Occipital lobe (tissue), 2 donors: ENCODE data around the gene COL27A1. TPM values are rescaled to one million over a fixed set of nuclear protein-coding genes. Genes with fewer than 3 reads are reported as not detected.

Experiments
- DNase-seq: peaks from one replicate; lab custom pipeline; 2025; lab: John Stamatoyannopoulos, UW
- total RNA-seq: library from RNA; depleted of rRNA; stranded (reverse); fragments of >200 nt; gene quantifications from one replicate; pipeline ENCODE4 v1.2.3, GENCODE V29; 2014

COL27A1 gene
- total RNA-seq, 1 donor from 2014 or later: 1.4 TPM

GRCh38 chr9:114203410-114204140 is 48.2 kb downstream of the COL27A1 start:
- no peak for DNase-seq

- DNase-seq: no peak
These were observed 48.9 kb downstream of the COL27A1 start for GRCh38 chr9:114204265-114204664.

GRCh38 chr9:114205171-114206015 is 50.1 kb downstream of the COL27A1 start:
- peak; percentile 54 for DNase-seq

- no peak for DNase-seq
These were observed 51.0 kb downstream of the COL27A1 start for GRCh38 chr9:114206221-114206789.

GRCh38 chr9:114207034-114207810 is 51.9 kb downstream of the COL27A1 start:
- peak; percentile 7 for DNase-seq

GRCh38 chr9:114207845-114208244 is 52.5 kb downstream of the COL27A1 start:
- DNase-seq: no peak

GRCh38 chr9:114209151-114209550 is 53.8 kb downstream of the COL27A1 start:
- DNase-seq: no peak

- no peak for DNase-seq
These were observed 54.8 kb downstream of the COL27A1 start for GRCh38 chr9:114210136-114210535.

- DNase-seq: no peak
These were observed 55.4 kb downstream of the COL27A1 start for GRCh38 chr9:114210691-114211276.

GRCh38 chr9:114212826-114213225 is 57.5 kb downstream of the COL27A1 start:
- DNase-seq: no peak

- DNase-seq: no peak
These were observed 58.2 kb downstream of the COL27A1 start for GRCh38 chr9:114213566-114213965.

- no peak for DNase-seq
These were observed 58.8 kb downstream of the COL27A1 start for GRCh38 chr9:114214181-114214580.

GRCh38 chr9:114214686-114215414 is 59.5 kb downstream of the COL27A1 start:
- no peak for DNase-seq

- DNase-seq: no peak
These were observed 60.7 kb downstream of the COL27A1 start for GRCh38 chr9:114216081-114216480.

GRCh38 chr9:114216976-114217375 is 61.6 kb downstream of the COL27A1 start:
- DNase-seq: no peak

GRCh38 chr9:114218264-114219120 is 63.2 kb downstream of the COL27A1 start:
- DNase-seq: no peak

- DNase-seq: no peak
These were observed 64.8 kb downstream of the COL27A1 start for GRCh38 chr9:114220061-114220541.

- DNase-seq: no peak
These were observed 66.5 kb downstream of the COL27A1 start for GRCh38 chr9:114221706-114222465.
